Kidney epithelial cell (primary cell): Measurements from ENCODE around the gene UNC80. TPM values are rescaled to one million over a fixed set of nuclear protein-coding genes. Genes with fewer than 3 reads are reported as not detected.

Source experiments
- DNase-seq: peaks from one replicate; pipeline ENCODE4 v3.0.0-alpha.2; 2010; ENCODE audit warnings: low read depth
- H3K27me3 ChIP-seq: 2 replicates; pipeline ENCODE4 v1.6.0; 2011; ENCODE audit warnings: low read length; ENCODE audit not compliant: control insufficient read depth, insufficient read depth
- H3K36me3 ChIP-seq: 2 replicates; pipeline ENCODE4 v1.5.1; 2011; ENCODE audit warnings: low read length; ENCODE audit not compliant: control insufficient read depth, insufficient read depth
- H3K4me3 ChIP-seq: 2 replicates; pipeline ENCODE4 v1.5.1; 2011; ENCODE audit warnings: low read depth, mild to moderate bottlenecking, control low read depth, low read length
- CTCF ChIP-seq: IDR thresholded peaks from 2 replicates; pipeline ENCODE4 v1.5.1; 2011; ENCODE audit warnings: mild to moderate bottlenecking, moderate library complexity, low read length, control low read depth, inconsistent platforms; ENCODE audit not compliant: insufficient read depth, poor library complexity, severe bottlenecking
- total RNA-seq: library from RNA; depleted of rRNA; stranded (reverse); fragments of >200 nt; gene quantifications from 2 replicates; pipeline ENCODE4 v1.2.3, GENCODE V29; 2015

Gene UNC80
- total RNA-seq, 1 donor from 2014 or later, result not detected

GRCh38 chr2:210035679-210036078 is 264.0 kb downstream of the UNC80 start:
- Histone ChIP-seq H3K4me3 (no peak overlapping the region), H3K27me3 (no peaks in the 10 kb centered on the region), H3K36me3 (no peaks in the 10 kb centered on the region)
- no peak for DNase-seq
- TF ChIP-seq CTCF, result no peak

- H3K27me3 ChIP-seq, result no peaks in the 10 kb centered on the region
- H3K4me3 ChIP-seq, result no peak overlapping the region
- DNase-seq, result no peak
- H3K36me3 ChIP-seq, result no peaks in the 10 kb centered on the region
- TF ChIP-seq CTCF, result no peak
These were observed 266.4 kb downstream of the UNC80 start for GRCh38 chr2:210038078-210038477.

- H3K36me3 ChIP-seq, result no peaks in the 10 kb centered on the region
- H3K27me3 ChIP-seq, result no peaks in the 10 kb centered on the region
- no peak for TF ChIP-seq CTCF
- H3K4me3 ChIP-seq, result no peak overlapping the region
- DNase-seq, result no peak
These were observed 275.3 kb downstream of the UNC80 start for GRCh38 chr2:210046851-210047500.

Other genes with a start within 250 kb of the UNC80 start
- gene RPE, start 230.8 kb downstream of the UNC80 start, total RNA-seq, result 45.3 and 59.1 TPM in 2 replicates